ENCODE measurements around the gene TECTB. TPM values are rescaled to one million over a fixed set of nuclear protein-coding genes. Genes with fewer than 3 reads are reported as not detected.

The TECTB gene
- total and polyA plus RNA-seq, 9 of the 15 experiments (the other 6 are each of a cell fraction or from before 2014, with no cell fraction given): not detected

DNA sequence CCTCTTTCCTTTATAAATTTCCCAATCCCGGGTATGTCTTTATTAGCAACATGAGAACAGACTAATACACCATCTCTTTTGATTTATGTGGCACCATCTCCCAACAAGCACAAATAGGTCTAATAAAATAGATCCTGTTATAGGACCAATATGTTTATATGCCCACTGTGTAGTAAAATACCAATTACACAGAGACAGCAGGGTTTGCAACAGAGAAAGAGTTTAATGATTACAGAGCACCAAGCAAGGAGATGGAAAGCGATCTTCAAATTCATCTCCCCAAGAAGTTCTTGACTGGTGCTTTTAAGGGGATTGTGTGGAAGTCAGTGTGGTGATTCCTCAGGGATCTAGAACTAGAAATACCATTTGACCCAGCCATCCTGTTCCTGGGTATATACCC is 33.5 kb upstream of the TECTB start:
- Histone ChIP-seq H3K9me1 (ENCODE audit: control insufficient read depth, insufficient read depth, low read length) (no peaks in the 10 kb centered on the region), H3K4me1 (replicated peaks in 1 of 2; ENCODE audit: control insufficient read depth in 2 of 2, insufficient read depth in 2 of 2, low read length in 2 of 2) (no peaks in the 10 kb centered on the region), H3K27me3 (ENCODE audit: control insufficient read depth in 2 of 2, insufficient read depth in 2 of 2, low read length in 2 of 2) (no peaks in the 10 kb centered on the region), H2AFZ (ENCODE audit: low read depth, low read length) (no peak overlapping the region), H4K20me1 (replicated peaks; ENCODE audit: control insufficient read depth, insufficient read depth, low read length) (no peaks in the 10 kb centered on the region), H3K9ac (ENCODE audit: insufficient read depth in 1 of 2, low read depth in 2 of 2, low read length in 2 of 2) (no peak overlapping the region), H3K9me3 (replicated peaks; ENCODE audit: control insufficient read depth, insufficient read depth, low read depth, low read length) (no peaks in the 10 kb centered on the region), H3K79me2 (ENCODE audit: control insufficient read depth, insufficient read depth, low read length) (no peaks in the 10 kb centered on the region), H3K36me3 (ENCODE audit: control insufficient read depth, insufficient read depth, low read length) (no peaks in the 10 kb centered on the region), H3K4me3 (no peak overlapping the region), H3K27ac (ENCODE audit: extremely low read depth, low read depth, low read length) (no peak overlapping the region), H3K4me2 (ENCODE audit: insufficient read depth, low read length) (no peak overlapping the region)
- FAIRE-seq: no peak
- POLR2A ChIA-PET: no interaction called here
- in situ Hi-C loops (cut with MboI): no loop called here
- 6% methylated on average over 2 of the region's 2 CpGs for WGBS (ENCODE audit: insufficient coverage, low coverage, missing lambda C conversion rate)
- intact Hi-C loops (cut with micrococcal nuclease): no loop called here
- BruUV-seq (replicated peaks): no TSS peak
- no peak for ATAC-seq
- DNase-seq (ENCODE audit: extremely low read depth in 1 of 4, low spot score in 3 of 4): no peak
- CTCF ChIA-PET (ENCODE audit: low intra/inter-chr PET ratio): no interaction called here
- no peak for TF ChIP-seq TBL1XR1 (IDR thresholded peaks at IDR 0.05; ENCODE audit: low read length in 2 of 2)
- no peak for TF ChIP-seq TAF7 (tag; IDR thresholded peaks at IDR 0.05)
- no peak for TF ChIP-seq ZNF75A (CRISPR knock-in tag; IDR thresholded peaks at IDR 0.05)
- TF ChIP-seq KLF1 (tag; IDR thresholded peaks at IDR 0.05): no peak
- no peak for TF ChIP-seq ZKSCAN8 (CRISPR knock-in tag; IDR thresholded peaks at IDR 0.05)
- TF ChIP-seq, protein P1, sequence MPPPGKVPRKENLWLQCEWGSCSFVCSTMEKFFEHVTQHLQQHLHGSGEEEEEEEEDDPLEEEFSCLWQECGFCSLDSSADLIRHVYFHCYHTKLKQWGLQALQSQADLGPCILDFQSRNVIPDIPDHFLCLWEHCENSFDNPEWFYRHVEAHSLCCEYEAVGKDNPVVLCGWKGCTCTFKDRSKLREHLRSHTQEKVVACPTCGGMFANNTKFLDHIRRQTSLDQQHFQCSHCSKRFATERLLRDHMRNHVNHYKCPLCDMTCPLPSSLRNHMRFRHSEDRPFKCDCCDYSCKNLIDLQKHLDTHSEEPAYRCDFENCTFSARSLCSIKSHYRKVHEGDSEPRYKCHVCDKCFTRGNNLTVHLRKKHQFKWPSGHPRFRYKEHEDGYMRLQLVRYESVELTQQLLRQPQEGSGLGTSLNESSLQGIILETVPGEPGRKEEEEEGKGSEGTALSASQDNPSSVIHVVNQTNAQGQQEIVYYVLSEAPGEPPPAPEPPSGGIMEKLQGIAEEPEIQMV (tag; conservative IDR thresholded peaks at IDR 0.05; ENCODE audit: low read depth): no peak
